Stimulated activated CD8-positive, alpha-beta memory T cell treated with anti-CD3 and anti-CD28 coated beads, Interleukin-12 subunit alpha, Interleukin-12 subunit beta, amount 100 ng/mL, for 24 hours (primary cell): ENCODE data around the gene LAIR2.

Experiments
- DNase-seq: peaks from one replicate; pipeline ENCODE4 v3.0.0-alpha.2; 2020; ENCODE audit errors: extremely low read depth

LAIR2 gene

GRCh38 chr19:54534156-54534555 is 31.5 kb downstream of the LAIR2 start:
- no peak for DNase-seq

GRCh38 chr19:54535601-54536000 is 33.0 kb downstream of the LAIR2 start:
- DNase-seq: no peak

- DNase-seq: no peak
Observed at GRCh38 chr19:54536956-54537355, 34.3 kb downstream of the LAIR2 start.

- DNase-seq: no peak
Observed at GRCh38 chr19:54541712-54542111, 39.1 kb downstream of the LAIR2 start.

GRCh38 chr19:54548806-54549205 is 46.2 kb downstream of the LAIR2 start:
- no peak for DNase-seq

GRCh38 chr19:54549224-54549623 is 46.6 kb downstream of the LAIR2 start:
- no peak for DNase-seq

GRCh38 chr19:54551293-54551692 is 48.7 kb downstream of the LAIR2 start:
- DNase-seq: no peak

- no peak for DNase-seq
Observed at GRCh38 chr19:54551950-54552912, 49.6 kb downstream of the LAIR2 start.

GRCh38 chr19:54552913-54553310 is 50.3 kb downstream of the LAIR2 start:
- DNase-seq: no peak

GRCh38 chr19:54554006-54554405 is 51.4 kb downstream of the LAIR2 start:
- DNase-seq: no peak

GRCh38 chr19:54554896-54555295 is 52.3 kb downstream of the LAIR2 start:
- DNase-seq: no peak

- DNase-seq: no peak
Observed at GRCh38 chr19:54556194-54556593, 53.6 kb downstream of the LAIR2 start.

GRCh38 chr19:54558339-54558738 is 55.7 kb downstream of the LAIR2 start:
- no peak for DNase-seq
